H9 (cell line): ENCODE measurements around the gene SMIM1. TPM values are rescaled to one million over a fixed set of nuclear protein-coding genes. Genes with fewer than 3 reads are reported as not detected.

Experiments
- DNase-seq: peaks from one replicate; pipeline ENCODE4 v3.0.0-alpha.2; 2017
- H2AFZ ChIP-seq: one replicate; pipeline ENCODE4 v1.6.1; 2013; ENCODE audit warnings: mild to moderate bottlenecking, low read length, control low read depth, moderate library complexity
- H2AK5ac ChIP-seq: 2 replicates; pipeline ENCODE4 v1.6.1; 2013; ENCODE audit warnings: low read length, control low read depth, mixed read lengths; ENCODE audit not compliant: insufficient read length
- H2BK120ac ChIP-seq: one replicate; pipeline ENCODE4 v1.6.1; 2013; ENCODE audit warnings: low read depth, mild to moderate bottlenecking, low read length, control low read depth, inconsistent platforms; ENCODE audit not compliant: poor library complexity, severe bottlenecking
- H2BK12ac ChIP-seq: 2 replicates; pipeline ENCODE4 v1.6.1; 2013; ENCODE audit warnings: low read length, control low read depth, mixed read lengths, low read depth; ENCODE audit not compliant: insufficient read length
- H2BK15ac ChIP-seq: 2 replicates; pipeline ENCODE4 v1.6.1; 2013; ENCODE audit warnings: low read depth, low read length, control low read depth
- H2BK20ac ChIP-seq: one replicate; pipeline ENCODE4 v1.6.1; 2013; ENCODE audit warnings: low read depth, mild to moderate bottlenecking, low read length, control low read depth, inconsistent platforms; ENCODE audit not compliant: poor library complexity, severe bottlenecking
- H2BK5ac ChIP-seq: 2 replicates; pipeline ENCODE4 v1.6.1; 2013; ENCODE audit warnings: low read length, control low read depth, mixed read lengths; ENCODE audit not compliant: insufficient read length
- H3K14ac ChIP-seq: 2 replicates; pipeline ENCODE4 v1.6.1; 2013; ENCODE audit warnings: low read length, control low read depth; ENCODE audit not compliant: insufficient read depth
- H3K18ac ChIP-seq: 2 replicates; pipeline ENCODE4 v1.6.1; 2013; ENCODE audit warnings: low read depth, mild to moderate bottlenecking, mixed read lengths, low read length, control low read depth; ENCODE audit not compliant: insufficient read length
- H3K23ac ChIP-seq: 2 replicates; pipeline ENCODE4 v1.6.1; 2013; ENCODE audit warnings: low read length, control low read depth, mixed read lengths, low read depth; ENCODE audit not compliant: insufficient read length
- H3K23me2 ChIP-seq: 2 replicates; pipeline ENCODE4 v1.6.1; 2013; ENCODE audit warnings: low read depth, mild to moderate bottlenecking, mixed read lengths, low read length, control low read depth; ENCODE audit not compliant: insufficient read length, poor library complexity, severe bottlenecking
- H3K27ac ChIP-seq: 2 replicates; pipeline ENCODE4 v1.5.1; 2013; ENCODE audit warnings: low read length, control low read depth, mixed read lengths, low read depth; ENCODE audit not compliant: insufficient read length
- H3K27me3 ChIP-seq: 2 replicates; pipeline ENCODE4 v1.6.1; 2013; ENCODE audit warnings: low read length, control low read depth, inconsistent platforms; ENCODE audit not compliant: insufficient read depth
- H3K4ac ChIP-seq: 2 replicates; pipeline ENCODE4 v1.6.1; 2013; ENCODE audit warnings: low read depth, mild to moderate bottlenecking, control low read depth, inconsistent platforms, low read length, moderate library complexity
- H3K4me1 ChIP-seq: 2 replicates; pipeline ENCODE4 v1.6.1; 2013; ENCODE audit warnings: low read length, control low read depth, inconsistent platforms; ENCODE audit not compliant: insufficient read depth
- H3K4me2 ChIP-seq: 2 replicates; pipeline ENCODE4 v1.6.1; 2013; ENCODE audit warnings: low read length, control low read depth, mixed read lengths; ENCODE audit not compliant: insufficient read length, insufficient read depth
- H3K56ac ChIP-seq: 2 replicates; pipeline ENCODE4 v1.6.1; 2013; ENCODE audit warnings: low read depth, mild to moderate bottlenecking, mixed read lengths, low read length, control low read depth; ENCODE audit not compliant: insufficient read length
- H3K79me1 ChIP-seq: 2 replicates; pipeline ENCODE4 v1.6.1; 2013; ENCODE audit warnings: low read depth, mild to moderate bottlenecking, moderate library complexity, low read length, control low read depth, inconsistent platforms; ENCODE audit not compliant: insufficient read depth, poor library complexity, severe bottlenecking
- H3K79me2 ChIP-seq: 2 replicates; pipeline ENCODE4 v1.6.1; 2013; ENCODE audit warnings: low read length, control low read depth, inconsistent platforms; ENCODE audit not compliant: insufficient read depth
- H3K9ac ChIP-seq: 2 replicates; pipeline ENCODE4 v1.6.1; 2013; ENCODE audit warnings: low read length, control low read depth, mixed read lengths; ENCODE audit not compliant: insufficient read length; ENCODE audit errors: extremely low read depth
- H3K9me3 ChIP-seq: one replicate; pipeline ENCODE4 v1.6.1; 2013; ENCODE audit warnings: low read depth, low read length, inconsistent platforms; ENCODE audit not compliant: control insufficient read depth
- H3T11ph ChIP-seq: one replicate; pipeline ENCODE4 v1.6.1; 2013; ENCODE audit warnings: mild to moderate bottlenecking, low read length, control low read depth, inconsistent platforms
- H4K20me1 ChIP-seq: one replicate; pipeline ENCODE4 v1.6.1; 2013; ENCODE audit not compliant: control insufficient read depth, insufficient read length, insufficient read depth
- H4K5ac ChIP-seq: 2 replicates; pipeline ENCODE4 v1.6.1; 2013; ENCODE audit warnings: low read depth, mild to moderate bottlenecking, mixed read lengths, low read length, control low read depth; ENCODE audit not compliant: insufficient read length
- H4K8ac ChIP-seq: replicated peaks from 2 replicates; pipeline ENCODE4 v1.6.1; 2013; ENCODE audit warnings: low read length, control low read depth, mixed read lengths, low read depth; ENCODE audit not compliant: insufficient read length
- H4K91ac ChIP-seq: 2 replicates; pipeline ENCODE4 v1.6.1; 2013; ENCODE audit warnings: low read depth, mild to moderate bottlenecking, moderate library complexity, mixed read lengths, low read length, control low read depth; ENCODE audit not compliant: insufficient read length
- H3K27ac Mint-ChIP-seq, 3 experiments: 2 replicates in 2 of 3; 3 replicates in 1 of 3; pipeline ENCODE4 v1.8.0; 2020 to 2021; ENCODE audit warnings: mixed read lengths in 3 of 3, mild to moderate bottlenecking in 1 of 3, moderate library complexity in 1 of 3
- H3K27me3 Mint-ChIP-seq: 2 replicates; pipeline ENCODE4 v1.8.0; 2021; ENCODE audit warnings: low read depth, mild to moderate bottlenecking, moderate library complexity, mixed read lengths
- H3K36me3 Mint-ChIP-seq, 3 experiments: 2 replicates in 2 of 3; 3 replicates in 1 of 3; pipeline ENCODE4 v1.8.0; 2020 to 2021; ENCODE audit warnings: low read depth in 3 of 3, mixed read lengths in 3 of 3; ENCODE audit not compliant: insufficient read depth in 1 of 3
- H3K4me1 Mint-ChIP-seq, 2 experiments: 2 replicates each; pipeline ENCODE4 v1.8.0; 2020; ENCODE audit warnings: mixed read lengths in 2 of 2
- H3K4me3 Mint-ChIP-seq, 2 experiments: 2 replicates in 1 of 2; 3 replicates in 1 of 2; pipeline ENCODE4 v1.8.0; 2020 to 2021; ENCODE audit warnings: mild to moderate bottlenecking in 2 of 2, mixed read lengths in 2 of 2, moderate library complexity in 1 of 2
- H3K9me3 Mint-ChIP-seq, 2 experiments: 2 replicates in 1 of 2; 3 replicates in 1 of 2; pipeline ENCODE4 v1.8.0; 2020; ENCODE audit warnings: mild to moderate bottlenecking in 2 of 2, mixed read lengths in 2 of 2, moderate library complexity in 1 of 2
- CTCF ChIP-seq: fragments of 200-600 bp; sonication (generic); conservative IDR thresholded peaks from 3 replicates; pipeline ENCODE4 v1.8.0; 2021; ENCODE audit warnings: antibody characterized with exemption, mild to moderate bottlenecking
- WGBS: extraction: QIAGEN DNeasy Blood & Tissue Kit; methylation state at CpG from one replicate; pipeline ENCODE4 v1.1.7; 2013; ENCODE audit warnings: missing lambda C conversion rate, low lambda C conversion rate, mixed read lengths; ENCODE audit not compliant: insufficient read length; ENCODE audit errors: extremely low coverage; 5-methylcytosine and 5-hydroxymethylcytosine counted together
- total RNA-seq: library from RNA; stranded (reverse); gene quantifications from 2 replicates; pipeline ENCODE4 v1.2.1, GENCODE V29; 2021

Gene SMIM1
- total RNA-seq, 1 experiment from 2014 or later = 5.3 TPM

GRCh38 chr1:3774276-3774945 is 1.9 kb downstream of the SMIM1 start:
- no peaks in the 10 kb centered on the region for H3K9me3 Mint-ChIP-seq
- H3K4me1 ChIP-seq = no peaks in the 10 kb centered on the region; the same call in 1 of the 2 replicates
- TF ChIP-seq CTCF = no peak
- no peak overlapping the region for H3K27ac ChIP-seq
- H2BK15ac ChIP-seq = no peak overlapping the region
- H3K36me3 Mint-ChIP-seq = peaks cover 3 to 5% (median 4%) of the 10 kb centered on the region in 3 experiments; a peak in 4 of 7 replicates
- H4K8ac ChIP-seq = no peak overlapping the region
- H3K4me3 Mint-ChIP-seq = no peak overlapping the region
- no peak overlapping the region for H3K14ac ChIP-seq
- H3K23me2 ChIP-seq = peaks cover 11% of the 10 kb centered on the region
- WGBS = no CpG with 5 or more reads among the region's 19 CpGs
- no peak overlapping the region for H3T11ph ChIP-seq
- H4K20me1 ChIP-seq = no peaks in the 10 kb centered on the region
- no peak overlapping the region for H3K4me2 ChIP-seq
- no peaks in the 10 kb centered on the region for H3K27me3 ChIP-seq
- H3K79me2 ChIP-seq = no peaks in the 10 kb centered on the region
- no peak overlapping the region for H3K18ac ChIP-seq
- H3K9ac ChIP-seq = no peak overlapping the region
- H2BK12ac ChIP-seq = no peak overlapping the region
- H3K56ac ChIP-seq = no peak overlapping the region
- no peak overlapping the region for H2AFZ ChIP-seq
- no peak overlapping the region for H2BK120ac ChIP-seq
- no peak overlapping the region for H3K27ac Mint-ChIP-seq
- H2BK5ac ChIP-seq = no peak overlapping the region
- no peak overlapping the region for H2BK20ac ChIP-seq
- H4K5ac ChIP-seq = no peak overlapping the region
- H2AK5ac ChIP-seq = no peak overlapping the region
- H3K9me3 ChIP-seq = no peaks in the 10 kb centered on the region
- no peak overlapping the region for H3K23ac ChIP-seq
- no peak overlapping the region for H3K4ac ChIP-seq
- H4K91ac ChIP-seq = no peak overlapping the region
- no peaks in the 10 kb centered on the region for H3K79me1 ChIP-seq
- DNase-seq = no peak
- H3K27me3 Mint-ChIP-seq = peaks cover 15% of the 10 kb centered on the region
- H3K4me1 Mint-ChIP-seq = peaks cover 13 to 31% of the 10 kb centered on the region in 2 experiments
